HG03159 (cell line): ENCODE measurements around the gene TCF7L1.
"Not testable (repeated sequence)": the region's sequence is repeated elsewhere in the genome, so short reads cannot be mapped to it uniquely, and the experiment has no call there.

Source experiments
- ATAC-seq: cut with Tn5 transposase; IDR thresholded peaks from one replicate; pipeline ENCODE4 v1.9.1; 2021; ENCODE audit warnings: mild to moderate bottlenecking, moderate library complexity; ENCODE audit not compliant: unreplicated experiment

TCF7L1 gene

DNA sequence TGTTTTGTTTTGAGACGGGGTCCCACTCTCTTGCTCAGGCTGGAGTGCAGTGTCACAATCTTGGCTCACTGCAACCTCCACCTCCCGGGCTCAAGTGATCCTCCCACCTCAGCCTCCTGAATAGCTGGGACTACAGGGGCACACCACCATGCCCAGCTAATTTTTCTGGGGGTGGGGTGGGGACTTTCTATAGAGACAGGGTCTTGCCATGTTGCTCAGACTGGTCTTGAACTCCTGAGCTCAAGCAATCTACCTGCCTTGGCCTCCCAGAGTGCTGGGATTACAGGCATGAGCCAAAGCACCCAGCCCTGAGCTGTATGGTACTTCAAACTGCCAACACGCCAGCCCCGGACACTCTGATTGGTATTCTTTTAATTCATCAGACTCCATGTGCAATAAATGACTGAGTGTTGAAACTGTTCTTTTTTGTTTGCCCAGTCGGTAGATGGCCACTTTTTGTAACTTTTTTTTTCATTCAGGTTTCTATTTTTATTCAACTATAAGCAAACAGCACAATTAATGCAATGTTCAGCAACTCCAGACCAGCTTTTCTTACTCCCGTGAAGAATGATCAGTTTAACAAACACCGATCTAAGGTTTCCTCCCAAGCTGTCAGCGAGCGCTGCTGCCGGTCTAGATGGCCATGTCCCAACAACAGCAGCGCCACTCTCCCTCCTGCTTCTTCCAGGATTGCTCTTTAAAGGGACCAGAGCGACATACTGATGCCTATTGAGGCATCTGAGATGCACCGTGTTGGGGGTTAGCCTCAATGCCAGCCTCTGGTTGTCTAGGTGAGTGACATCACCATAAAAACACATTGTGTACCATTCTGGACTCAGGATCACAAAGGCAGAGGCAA is 207.1 kb downstream of the TCF7L1 start:
- ATAC-seq, result no peak

DNA sequence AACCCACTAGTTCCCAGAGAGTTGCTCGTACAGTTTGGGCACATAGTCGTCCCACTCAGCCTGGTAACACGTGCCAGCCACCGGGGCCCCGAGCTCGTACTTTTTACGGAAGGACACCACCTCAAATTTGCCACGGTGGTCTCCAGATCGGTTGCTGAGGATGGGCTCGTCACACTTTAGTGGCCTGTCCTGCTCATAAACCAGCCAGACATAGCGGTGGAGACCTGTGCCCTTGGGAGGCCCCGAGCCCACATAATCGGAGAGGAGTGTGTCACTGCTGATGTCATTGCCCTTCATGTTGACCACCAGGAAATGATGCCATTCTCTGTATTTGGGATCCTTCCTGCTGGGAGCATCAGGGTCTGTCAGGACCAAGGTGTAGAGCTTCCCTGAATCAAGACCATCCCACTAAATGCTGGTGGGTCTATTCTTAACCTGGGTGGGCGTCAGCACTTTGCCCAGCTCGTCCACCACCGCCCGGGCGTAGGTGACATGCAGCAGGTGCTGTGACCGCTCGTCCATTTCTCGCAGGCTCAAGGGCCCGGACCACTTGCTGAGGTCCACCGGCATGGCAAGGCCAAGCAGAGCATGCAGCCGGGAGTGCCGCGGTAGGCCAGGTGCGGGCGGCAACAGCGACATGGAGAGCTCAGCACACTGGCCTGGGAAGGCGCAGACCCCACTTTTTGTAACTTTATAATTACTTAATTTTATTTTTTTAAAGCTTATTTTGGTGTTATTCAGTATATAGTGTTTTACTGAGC is 208.3 kb downstream of the TCF7L1 start:
- ATAC-seq, result no peak

DNA sequence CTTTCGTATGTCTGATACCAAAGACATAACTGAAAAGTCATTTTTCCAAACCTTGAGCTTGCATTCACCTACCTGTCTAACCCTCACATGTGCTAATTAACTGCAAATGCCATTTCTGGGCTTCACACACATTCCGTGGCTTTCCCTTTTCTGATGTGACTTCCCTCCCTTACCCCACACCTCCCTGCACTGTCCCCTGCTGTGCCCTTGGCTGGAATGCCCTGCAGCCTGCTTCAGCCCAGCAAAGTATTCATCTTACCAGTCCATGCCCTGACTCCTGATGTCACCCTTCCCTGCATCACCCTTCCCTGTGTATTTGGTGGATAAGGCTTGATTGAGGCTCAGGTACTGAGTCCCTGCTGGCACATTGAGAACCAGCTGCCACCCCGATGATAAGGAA is 209.0 kb downstream of the TCF7L1 start:
- ATAC-seq, result no peak

DNA sequence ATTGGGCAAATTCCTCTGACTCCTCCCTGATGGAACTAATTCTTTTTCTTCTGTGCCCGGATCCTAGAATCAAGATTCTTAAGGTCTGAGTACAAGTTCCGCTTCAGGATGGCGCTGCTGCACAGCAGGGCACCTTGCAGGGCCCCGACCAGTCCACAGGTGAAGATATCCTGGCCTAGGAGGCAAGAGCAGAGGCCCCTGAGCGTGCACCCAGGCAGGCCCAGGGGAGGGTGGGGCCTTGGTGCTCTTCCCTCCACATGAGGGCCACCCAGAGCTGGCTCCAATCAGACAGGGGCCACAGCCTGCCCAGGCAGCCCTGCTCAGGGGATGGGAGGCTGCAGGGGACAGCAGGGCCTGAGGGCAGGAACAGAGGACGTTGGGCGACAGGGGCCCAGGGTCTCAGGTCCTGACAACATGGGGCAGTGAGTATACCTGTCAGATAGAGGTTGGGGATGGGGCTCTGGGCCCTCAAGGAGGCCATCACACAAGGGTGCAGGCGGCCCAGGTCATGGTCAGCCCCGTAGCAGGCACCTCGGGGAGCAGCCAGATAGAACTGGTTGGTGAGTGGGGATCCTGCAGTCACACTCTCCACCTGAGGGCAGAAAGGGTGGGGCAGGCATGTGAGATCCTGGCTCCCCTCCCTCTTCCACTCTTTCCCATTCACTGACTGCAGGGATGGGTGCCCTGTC is 210.2 kb downstream of the TCF7L1 start:
- not testable (repeated sequence) for ATAC-seq

DNA sequence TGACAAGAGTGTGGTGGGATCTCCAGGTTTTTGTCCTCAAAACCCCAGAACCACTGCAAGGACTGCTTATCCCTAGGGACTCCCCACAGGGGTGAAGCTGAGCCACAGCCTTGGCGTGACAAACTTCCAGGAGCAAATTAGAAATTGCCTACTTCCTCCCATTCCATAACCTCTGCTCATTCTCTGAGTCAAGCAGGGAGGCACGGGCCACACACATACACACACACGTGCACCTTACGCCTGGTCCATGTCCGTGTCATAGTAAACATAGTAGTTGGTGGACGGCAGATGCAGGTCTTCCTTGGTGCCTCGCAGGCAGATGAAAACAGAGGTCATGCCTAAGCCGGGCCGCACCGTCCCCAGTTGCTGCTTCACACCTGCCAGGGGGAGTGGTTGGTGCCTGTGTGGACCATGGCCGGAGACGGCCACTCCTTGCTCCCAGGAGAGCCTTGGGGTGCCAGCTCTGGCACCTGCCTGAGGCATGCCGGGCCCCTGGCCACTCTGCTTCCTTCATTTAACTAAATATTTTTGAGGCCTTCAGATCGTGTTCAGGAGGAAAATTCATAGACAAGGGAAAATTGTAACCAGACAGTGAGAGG is 211.3 kb downstream of the TCF7L1 start:
- no peak for ATAC-seq

DNA sequence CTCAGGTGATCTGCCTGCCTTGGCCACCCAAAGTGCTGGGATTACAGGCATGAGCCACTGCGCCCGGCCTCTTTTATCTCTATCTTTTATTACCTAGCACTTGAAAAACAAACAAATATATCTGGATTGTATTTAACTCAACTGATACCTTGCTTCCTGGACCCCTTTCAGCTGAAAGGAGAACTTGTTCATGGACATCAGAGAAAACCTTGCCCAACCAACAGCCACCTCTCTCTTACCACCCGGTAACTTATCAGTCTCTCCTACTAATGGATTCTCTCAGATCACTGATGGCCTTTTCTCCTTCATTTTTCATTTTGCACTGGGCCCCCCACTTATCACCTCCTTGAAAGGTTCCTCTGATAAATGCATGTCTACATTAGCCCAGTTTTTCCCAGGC is 214.4 kb downstream of the TCF7L1 start:
- ATAC-seq, result no peak

DNA sequence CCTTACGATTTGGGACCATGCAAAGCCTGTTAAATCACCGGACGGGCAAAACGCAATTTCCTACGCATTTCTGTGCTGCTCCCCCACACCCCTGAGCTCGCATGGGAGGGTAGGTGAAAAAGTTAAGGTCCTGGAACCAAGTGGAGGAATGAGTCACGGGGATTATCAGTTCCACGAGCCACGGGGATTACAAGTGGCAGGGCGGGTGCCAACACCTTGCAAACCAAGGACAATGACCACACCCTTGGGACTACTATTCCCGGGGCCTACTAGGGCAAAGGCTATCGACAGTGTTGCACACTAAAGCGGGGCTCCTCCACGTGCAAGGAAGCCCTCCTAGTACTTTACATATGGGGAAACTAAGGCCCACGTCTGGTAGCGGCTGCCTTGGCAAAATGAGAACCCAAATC is 220.7 kb downstream of the TCF7L1 start:
- ATAC-seq, result no peak

DNA sequence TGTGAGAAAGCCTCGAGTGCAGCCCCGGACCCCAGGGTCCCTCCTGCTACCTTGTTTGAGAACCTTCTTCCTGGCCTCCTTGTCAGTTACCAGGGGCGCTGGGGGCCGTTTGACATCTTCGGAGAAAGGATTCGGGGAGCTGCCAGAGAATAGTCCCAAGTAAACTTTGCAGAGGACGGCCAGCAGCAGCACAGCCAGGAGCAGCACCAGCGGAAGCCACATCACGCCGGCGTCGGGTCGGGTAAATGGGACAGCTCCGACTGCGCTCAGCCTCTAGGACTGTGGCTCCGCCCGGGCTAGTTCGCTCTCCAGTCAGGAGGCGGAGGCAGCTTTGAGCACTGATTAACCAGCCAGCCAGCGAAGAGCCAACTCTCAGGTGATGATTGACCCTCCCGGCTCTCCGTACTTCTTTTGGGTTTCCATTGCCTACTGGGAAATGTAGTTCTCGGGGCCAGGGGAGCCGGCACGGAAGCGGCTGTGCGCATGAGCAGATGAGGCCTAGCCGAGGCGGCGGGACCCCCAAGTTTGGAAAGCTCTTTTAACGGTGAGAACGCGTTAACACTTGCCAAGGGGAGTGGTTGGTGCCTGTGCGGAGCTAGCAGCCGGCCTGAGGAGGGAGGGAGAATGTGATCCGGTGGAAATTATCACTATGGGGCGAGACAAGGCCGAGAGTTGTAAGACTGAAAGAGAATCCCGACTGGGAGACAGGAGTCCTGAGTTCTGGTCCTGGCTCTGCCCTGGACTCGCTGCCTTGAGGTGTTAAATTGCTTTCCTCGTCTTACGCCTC is 221.3 kb downstream of the TCF7L1 start, which contains the start of the genes ELMOD3 and RETSAT:
TSS of gene ELMOD3 (plus strand) at position 484 of the 787 bp plus-strand sequence. CDS start 2,430 bp downstream, outside the sequence.
TSS of gene RETSAT (minus strand) at position 243 of the 787 bp plus-strand sequence. CDS start at position 222, 21 bp downstream.
- ATAC-seq, result peak; percentile 96

DNA sequence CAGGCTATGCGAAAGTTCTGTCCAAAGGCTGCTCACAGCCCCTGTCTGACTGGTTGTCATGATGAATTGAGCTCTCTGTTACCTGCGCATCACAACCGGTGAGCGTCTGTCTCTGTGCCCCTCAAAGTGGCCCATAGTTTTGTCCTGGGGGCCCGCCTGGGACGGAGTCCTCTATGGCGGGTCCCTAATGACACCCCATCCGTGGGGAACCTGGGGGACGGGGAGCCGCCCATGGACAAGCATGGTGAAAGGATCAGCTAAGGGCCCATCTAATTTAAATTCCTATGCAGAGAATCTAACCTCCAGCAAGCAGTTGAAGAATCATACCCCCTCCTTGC is 221.8 kb downstream of the TCF7L1 start:
- ATAC-seq, result peak; percentile 31

DNA sequence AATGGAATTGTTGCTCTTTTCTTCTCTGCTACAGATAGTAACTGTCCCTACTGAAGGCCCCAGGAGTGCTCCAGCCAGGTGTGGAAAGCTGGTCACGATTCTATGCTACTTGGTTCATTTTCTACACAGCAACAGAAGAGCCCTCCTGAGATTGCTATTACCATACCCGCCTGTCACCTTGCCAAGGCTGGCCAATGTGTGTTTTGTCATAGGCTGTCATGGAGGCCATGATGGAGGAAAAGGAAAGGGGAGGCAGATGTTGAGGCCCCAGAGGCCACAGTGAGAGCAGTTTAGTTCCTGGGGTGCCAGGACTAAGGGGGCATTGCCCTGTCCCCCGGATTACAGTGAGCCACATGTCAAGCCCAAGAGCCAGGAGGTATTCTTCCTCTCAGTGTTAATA is 222.3 kb downstream of the TCF7L1 start:
- ATAC-seq, result no peak

DNA sequence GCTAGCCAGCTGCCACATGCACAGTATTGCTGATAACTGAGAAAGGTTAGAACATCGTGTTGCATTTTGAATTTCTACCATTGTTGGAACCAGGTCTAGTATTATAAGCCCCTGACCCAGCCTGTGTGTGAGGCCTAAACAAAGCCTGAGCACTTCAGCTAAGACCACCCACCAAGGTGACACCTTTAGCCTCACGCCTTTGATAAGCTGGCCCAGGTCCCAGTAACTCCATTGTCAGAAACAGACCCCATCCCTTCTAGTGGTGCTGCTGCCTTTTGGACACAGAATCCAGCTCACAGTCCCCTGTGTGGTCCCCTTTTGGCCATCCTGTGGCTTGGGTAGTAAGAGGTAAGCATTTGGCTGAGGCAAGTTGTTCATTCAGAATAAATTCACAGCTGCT is 223.0 kb downstream of the TCF7L1 start:
- no peak for ATAC-seq

DNA sequence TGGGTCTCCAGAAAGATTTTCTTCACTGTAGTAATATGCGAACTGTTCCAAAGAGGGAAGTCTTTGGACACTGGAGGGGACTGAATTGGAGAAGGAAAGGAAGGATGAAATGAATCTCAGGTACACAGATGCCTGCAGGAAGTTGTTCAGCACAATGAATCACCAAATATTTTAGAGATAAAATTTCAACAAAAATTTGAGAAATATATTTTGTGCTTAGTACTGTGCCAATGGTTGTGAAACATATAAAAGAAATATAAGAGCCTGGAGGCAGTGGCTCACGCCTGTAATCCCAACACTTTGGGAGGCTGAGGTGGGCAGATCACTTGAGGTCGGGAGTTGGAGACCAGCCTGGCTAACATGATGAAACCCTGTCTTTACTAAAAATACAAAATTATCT is 224.5 kb downstream of the TCF7L1 start:
- no peak for ATAC-seq
